Astrocyte (in vitro differentiated cells and primary cell): ENCODE measurements around the gene ITM2C. TPM values are rescaled to one million over a fixed set of nuclear protein-coding genes. Genes with fewer than 3 reads are reported as not detected.

Source experiments
- DNase-seq: peaks from one replicate; pipeline ENCODE4 v3.0.0-alpha.2; 2010; ENCODE audit warnings: low read depth
- FAIRE-seq: peaks from 2 replicates; lab custom pipeline; 2011; peaks lifted over from hg19 to GRCh38; lab: Jason Lieb, UNC
- H2AFZ ChIP-seq: 2 replicates; pipeline ENCODE4 v1.6.0; 2012; ENCODE audit warnings: low read depth, low read length, inconsistent platforms
- H3K27ac ChIP-seq: 2 replicates; pipeline ENCODE4 v1.5.1; 2011; ENCODE audit warnings: low read depth, low read length, inconsistent platforms
- H3K27me3 ChIP-seq: 2 replicates; pipeline ENCODE4 v1.6.0; 2011; ENCODE audit warnings: low read length, inconsistent platforms; ENCODE audit not compliant: insufficient read depth
- H3K36me3 ChIP-seq: 2 replicates; pipeline ENCODE4 v1.5.1; 2011; ENCODE audit warnings: low read length, inconsistent platforms; ENCODE audit not compliant: insufficient read depth
- H3K4me1 ChIP-seq: 2 replicates; pipeline ENCODE4 v1.5.1; 2011; ENCODE audit warnings: low read length, inconsistent platforms; ENCODE audit not compliant: insufficient read depth
- H3K4me2 ChIP-seq: 2 replicates; pipeline ENCODE4 v1.6.0; 2012; ENCODE audit warnings: low read length, inconsistent platforms
- H3K4me3 ChIP-seq: 2 replicates; pipeline ENCODE4 v1.5.1; 2011; ENCODE audit warnings: low read depth, mild to moderate bottlenecking, low read length, inconsistent platforms; ENCODE audit not compliant: insufficient read depth
- H3K79me2 ChIP-seq: 2 replicates; pipeline ENCODE4 v1.6.0; 2012; ENCODE audit warnings: mild to moderate bottlenecking, low read length, inconsistent platforms; ENCODE audit not compliant: insufficient read depth
- H3K9ac ChIP-seq: 2 replicates; pipeline ENCODE4 v1.6.0; 2012; ENCODE audit warnings: mild to moderate bottlenecking, low read length, inconsistent platforms
- H3K9me3 ChIP-seq: 2 replicates; pipeline ENCODE4 v1.5.1; 2012; ENCODE audit warnings: low read depth, mild to moderate bottlenecking, low read length, inconsistent platforms; ENCODE audit not compliant: insufficient read depth
- H4K20me1 ChIP-seq: 2 replicates; pipeline ENCODE4 v1.6.0; 2012; ENCODE audit warnings: low read length, inconsistent platforms; ENCODE audit not compliant: insufficient read depth
- H3K27ac Mint-ChIP-seq: one replicate; pipeline ENCODE4 v1.8.0; 2021; ENCODE audit warnings: mild to moderate bottlenecking, mixed read lengths; ENCODE audit not compliant: unreplicated experiment
- H3K27me3 Mint-ChIP-seq: one replicate; pipeline ENCODE4 v1.8.0; 2021; ENCODE audit warnings: low read depth, mixed read lengths; ENCODE audit not compliant: unreplicated experiment
- H3K36me3 Mint-ChIP-seq: one replicate; pipeline ENCODE4 v1.8.0; 2021; ENCODE audit warnings: low read depth, mixed read lengths; ENCODE audit not compliant: unreplicated experiment
- H3K4me1 Mint-ChIP-seq: one replicate; pipeline ENCODE4 v1.8.0; 2021; ENCODE audit warnings: low read depth, mixed read lengths; ENCODE audit not compliant: unreplicated experiment
- H3K4me3 Mint-ChIP-seq: one replicate; pipeline ENCODE4 v1.8.0; 2021; ENCODE audit warnings: mild to moderate bottlenecking, moderate library complexity, mixed read lengths; ENCODE audit not compliant: unreplicated experiment
- H3K9me3 Mint-ChIP-seq: one replicate; pipeline ENCODE4 v1.8.0; 2021; ENCODE audit warnings: mild to moderate bottlenecking, mixed read lengths; ENCODE audit not compliant: unreplicated experiment
- CTCF ChIP-seq: IDR thresholded peaks from 2 replicates; pipeline ENCODE4 v1.5.1; 2011; ENCODE audit warnings: low read depth, mild to moderate bottlenecking, inconsistent platforms, low read length, moderate library complexity; ENCODE audit not compliant: insufficient read depth
- EZH2 ChIP-seq: IDR thresholded peaks from 2 replicates; pipeline ENCODE4 v1.6.1; 2012; ENCODE audit warnings: mild to moderate bottlenecking, low read length, inconsistent platforms; ENCODE audit not compliant: insufficient read depth
- total RNA-seq: library from RNA; stranded (reverse); gene quantifications from 2 replicates; pipeline ENCODE4 v1.2.1, GENCODE V29; 2021

The ITM2C gene
- total RNA-seq, 1 donor from 2014 or later = 458 TPM

GRCh38 chr2:230906471-230907230 lies 41.9 kb downstream of the ITM2C start:
- TF ChIP-seq EZH2 (no peak), CTCF (no peak)
- DNase-seq (no peak), FAIRE-seq (no peak)
- H3K4me3 ChIP-seq = no peak overlapping the region
- no peaks in the 10 kb centered on the region for H3K36me3 ChIP-seq
- Mint-ChIP-seq H3K36me3 (no peaks in the 10 kb centered on the region), H3K27ac (no peak overlapping the region), H3K9me3 (peaks cover 2% of the 10 kb centered on the region), H3K4me1 (peaks cover 3% of the 10 kb centered on the region), H3K27me3 (peaks cover 58% of the 10 kb centered on the region), H3K4me3 (no peak overlapping the region)
- H4K20me1 ChIP-seq = no peaks in the 10 kb centered on the region
- H3K27ac ChIP-seq = no peak overlapping the region
- no peak overlapping the region for H3K9ac ChIP-seq
- peaks cover 17% of the 10 kb centered on the region for H3K4me1 ChIP-seq
- no peak overlapping the region for H2AFZ ChIP-seq
- H3K79me2 ChIP-seq = no peaks in the 10 kb centered on the region
- no peaks in the 10 kb centered on the region for H3K9me3 ChIP-seq
- no peak overlapping the region for H3K4me2 ChIP-seq
- no peaks in the 10 kb centered on the region for H3K27me3 ChIP-seq

- H2AFZ ChIP-seq = no peak overlapping the region
- peaks cover 17% of the 10 kb centered on the region for H3K4me1 ChIP-seq
- no peaks in the 10 kb centered on the region for H3K9me3 ChIP-seq
- Mint-ChIP-seq H3K36me3 (no peaks in the 10 kb centered on the region), H3K27ac (no peak overlapping the region), H3K27me3 (peaks cover 53% of the 10 kb centered on the region), H3K4me3 (no peak overlapping the region), H3K4me1 (peaks cover 3% of the 10 kb centered on the region), H3K9me3 (peaks cover 2% of the 10 kb centered on the region)
- TF ChIP-seq CTCF (no peak), EZH2 (no peak)
- FAIRE-seq (no peak), DNase-seq (no peak)
- no peak overlapping the region for H3K4me2 ChIP-seq
- no peaks in the 10 kb centered on the region for H3K79me2 ChIP-seq
- H3K4me3 ChIP-seq = no peak overlapping the region
- no peak overlapping the region for H3K27ac ChIP-seq
- no peaks in the 10 kb centered on the region for H3K27me3 ChIP-seq
- no peaks in the 10 kb centered on the region for H4K20me1 ChIP-seq
- H3K36me3 ChIP-seq = no peaks in the 10 kb centered on the region
- H3K9ac ChIP-seq = no peak overlapping the region
Observed at GRCh38 chr2:230907361-230908091, 42.8 kb downstream of the ITM2C start.
